ENCODE results near the gene STXBP6.

STXBP6 gene

GRCh38 chr14:25049568-25050268 lies at the start of gene STXBP6:
STXBP6 (minus strand) TSS chr14:25050147; CDS start chr14:24974818, 75,329 bp downstream.
- peak; percentile 65 for ATAC-seq
- TF ChIP-seq GLIS3 (CRISPR knock-in tag; IDR thresholded peaks at IDR 0.05) (no peak), ZNF8 (CRISPR knock-in tag; IDR thresholded peaks at IDR 0.05) (no peak), CSDC2 (CRISPR knock-in tag; IDR thresholded peaks at IDR 0.05) (no peak)

DNA sequence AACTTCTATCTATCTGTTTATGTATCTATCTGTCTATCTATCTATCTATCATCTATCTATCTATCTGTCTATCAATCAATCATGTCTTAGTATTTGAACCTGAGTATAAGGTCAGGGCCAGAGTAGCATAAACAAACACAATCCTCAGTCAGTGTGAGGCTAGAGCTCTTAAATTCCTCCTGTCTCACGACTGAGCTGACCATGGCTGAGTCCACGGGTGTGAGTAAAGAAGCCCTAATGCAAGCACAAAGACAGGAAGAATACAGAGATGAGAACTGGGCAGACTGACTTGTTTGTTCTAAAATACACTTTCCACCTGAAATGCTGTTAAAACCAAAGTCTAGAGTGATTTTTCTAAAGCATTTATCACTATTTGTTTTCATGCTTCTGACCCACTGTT lies 47.2 kb upstream of the STXBP6 start:
- TF ChIP-seq ZNF565 (CRISPR knock-in tag; conservative IDR thresholded peaks at IDR 0.05; ENCODE audit: low read depth): no peak
- no peak for TF ChIP-seq ZFP3 (CRISPR knock-in tag; IDR thresholded peaks at IDR 0.05)
- TF ChIP-seq ISL1 (CRISPR knock-in tag; IDR thresholded peaks at IDR 0.05): no peak
- no peak for TF ChIP-seq ZNF70 (CRISPR knock-in tag; IDR thresholded peaks at IDR 0.05)
- TF ChIP-seq, protein P1, sequence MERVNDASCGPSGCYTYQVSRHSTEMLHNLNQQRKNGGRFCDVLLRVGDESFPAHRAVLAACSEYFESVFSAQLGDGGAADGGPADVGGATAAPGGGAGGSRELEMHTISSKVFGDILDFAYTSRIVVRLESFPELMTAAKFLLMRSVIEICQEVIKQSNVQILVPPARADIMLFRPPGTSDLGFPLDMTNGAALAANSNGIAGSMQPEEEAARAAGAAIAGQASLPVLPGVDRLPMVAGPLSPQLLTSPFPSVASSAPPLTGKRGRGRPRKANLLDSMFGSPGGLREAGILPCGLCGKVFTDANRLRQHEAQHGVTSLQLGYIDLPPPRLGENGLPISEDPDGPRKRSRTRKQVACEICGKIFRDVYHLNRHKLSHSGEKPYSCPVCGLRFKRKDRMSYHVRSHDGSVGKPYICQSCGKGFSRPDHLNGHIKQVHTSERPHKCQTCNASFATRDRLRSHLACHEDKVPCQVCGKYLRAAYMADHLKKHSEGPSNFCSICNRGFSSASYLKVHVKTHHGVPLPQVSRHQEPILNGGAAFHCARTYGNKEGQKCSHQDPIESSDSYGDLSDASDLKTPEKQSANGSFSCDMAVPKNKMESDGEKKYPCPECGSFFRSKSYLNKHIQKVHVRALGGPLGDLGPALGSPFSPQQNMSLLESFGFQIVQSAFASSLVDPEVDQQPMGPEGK (CRISPR knock-in tag; IDR thresholded peaks at IDR 0.05; ENCODE audit: borderline replicate concordance): no peak
- TF ChIP-seq ZFP30 (CRISPR knock-in tag; IDR thresholded peaks at IDR 0.05): no peak
- TF ChIP-seq CSDC2 (CRISPR knock-in tag; IDR thresholded peaks at IDR 0.05): no peak
- TF ChIP-seq, protein P2, sequence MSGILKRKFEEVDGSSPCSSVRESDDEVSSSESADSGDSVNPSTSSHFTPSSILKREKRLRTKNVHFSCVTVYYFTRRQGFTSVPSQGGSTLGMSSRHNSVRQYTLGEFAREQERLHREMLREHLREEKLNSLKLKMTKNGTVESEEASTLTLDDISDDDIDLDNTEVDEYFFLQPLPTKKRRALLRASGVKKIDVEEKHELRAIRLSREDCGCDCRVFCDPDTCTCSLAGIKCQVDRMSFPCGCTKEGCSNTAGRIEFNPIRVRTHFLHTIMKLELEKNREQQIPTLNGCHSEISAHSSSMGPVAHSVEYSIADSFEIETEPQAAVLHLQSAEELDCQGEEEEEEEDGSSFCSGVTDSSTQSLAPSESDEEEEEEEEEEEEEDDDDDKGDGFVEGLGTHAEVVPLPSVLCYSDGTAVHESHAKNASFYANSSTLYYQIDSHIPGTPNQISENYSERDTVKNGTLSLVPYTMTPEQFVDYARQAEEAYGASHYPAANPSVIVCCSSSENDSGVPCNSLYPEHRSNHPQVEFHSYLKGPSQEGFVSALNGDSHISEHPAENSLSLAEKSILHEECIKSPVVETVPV (CRISPR knock-in tag; IDR thresholded peaks at IDR 0.05): no peak
- no peak for TF ChIP-seq RARB (CRISPR knock-in tag; IDR thresholded peaks at IDR 0.05)
- TF ChIP-seq, protein P3, sequence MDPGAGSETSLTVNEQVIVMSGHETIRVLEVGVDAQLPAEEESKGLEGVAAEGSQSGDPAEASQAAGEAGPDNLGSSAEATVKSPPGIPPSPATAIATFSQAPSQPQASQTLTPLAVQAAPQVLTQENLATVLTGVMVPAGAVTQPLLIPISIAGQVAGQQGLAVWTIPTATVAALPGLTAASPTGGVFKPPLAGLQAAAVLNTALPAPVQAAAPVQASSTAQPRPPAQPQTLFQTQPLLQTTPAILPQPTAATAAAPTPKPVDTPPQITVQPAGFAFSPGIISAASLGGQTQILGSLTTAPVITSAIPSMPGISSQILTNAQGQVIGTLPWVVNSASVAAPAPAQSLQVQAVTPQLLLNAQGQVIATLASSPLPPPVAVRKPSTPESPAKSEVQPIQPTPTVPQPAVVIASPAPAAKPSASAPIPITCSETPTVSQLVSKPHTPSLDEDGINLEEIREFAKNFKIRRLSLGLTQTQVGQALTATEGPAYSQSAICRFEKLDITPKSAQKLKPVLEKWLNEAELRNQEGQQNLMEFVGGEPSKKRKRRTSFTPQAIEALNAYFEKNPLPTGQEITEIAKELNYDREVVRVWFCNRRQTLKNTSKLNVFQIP (CRISPR knock-in tag; IDR thresholded peaks at IDR 0.05; ENCODE audit: borderline replicate concordance, low read depth): no peak
- no peak for TF ChIP-seq BACH2 (CRISPR knock-in tag; IDR thresholded peaks at IDR 0.05; ENCODE audit: borderline replicate concordance)
- TF ChIP-seq ESRRG (CRISPR knock-in tag; IDR thresholded peaks at IDR 0.05): no peak
- no peak for TF ChIP-seq OSR1 (CRISPR knock-in tag; IDR thresholded peaks at IDR 0.05)
- TF ChIP-seq GLIS3 (CRISPR knock-in tag; IDR thresholded peaks at IDR 0.05): no peak
- no peak for TF ChIP-seq ARNTL (CRISPR knock-in tag; IDR thresholded peaks at IDR 0.05; ENCODE audit: borderline replicate concordance, low read depth)
- TF ChIP-seq TCF4 (CRISPR knock-in tag; IDR thresholded peaks at IDR 0.05; ENCODE audit: borderline replicate concordance): no peak
- no peak for TF ChIP-seq ZNF8 (CRISPR knock-in tag; IDR thresholded peaks at IDR 0.05)
- TF ChIP-seq, protein P4, sequence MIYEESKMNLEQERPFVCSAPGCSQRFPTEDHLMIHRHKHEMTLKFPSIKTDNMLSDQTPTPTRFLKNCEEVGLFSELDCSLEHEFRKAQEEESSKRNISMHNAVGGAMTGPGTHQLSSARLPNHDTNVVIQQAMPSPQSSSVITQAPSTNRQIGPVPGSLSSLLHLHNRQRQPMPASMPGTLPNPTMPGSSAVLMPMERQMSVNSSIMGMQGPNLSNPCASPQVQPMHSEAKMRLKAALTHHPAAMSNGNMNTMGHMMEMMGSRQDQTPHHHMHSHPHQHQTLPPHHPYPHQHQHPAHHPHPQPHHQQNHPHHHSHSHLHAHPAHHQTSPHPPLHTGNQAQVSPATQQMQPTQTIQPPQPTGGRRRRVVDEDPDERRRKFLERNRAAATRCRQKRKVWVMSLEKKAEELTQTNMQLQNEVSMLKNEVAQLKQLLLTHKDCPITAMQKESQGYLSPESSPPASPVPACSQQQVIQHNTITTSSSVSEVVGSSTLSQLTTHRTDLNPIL (CRISPR knock-in tag; IDR thresholded peaks at IDR 0.05; ENCODE audit: low read depth): no peak
- no peak for ATAC-seq

- TF ChIP-seq ZNF8 (CRISPR knock-in tag; IDR thresholded peaks at IDR 0.05) (no peak), ZFP30 (CRISPR knock-in tag; IDR thresholded peaks at IDR 0.05) (no peak)
- TF ChIP-seq, protein P3 (CRISPR knock-in tag; IDR thresholded peaks at IDR 0.05; ENCODE audit: borderline replicate concordance, low read depth): no peak
- TF ChIP-seq, protein P1 (CRISPR knock-in tag; IDR thresholded peaks at IDR 0.05; ENCODE audit: borderline replicate concordance): no peak
Measured at GRCh38 chr14:25095736-25096437, 45.9 kb upstream of the STXBP6 start.

More at GRCh38 chr14:25095736-25096437, 45.9 kb upstream of the STXBP6 start:
- no peak for ATAC-seq
